ENCODE data around the gene OSBP2. TPM values are rescaled to one million over a fixed set of nuclear protein-coding genes. Genes with fewer than 3 reads are reported as not detected.
A peak's percentile ranks its signal among the peaks of the same experiment; 100 is the strongest.

The OSBP2 gene
- total RNA-seq, 2 donors from 2014 or later: 2.9 to 5.1 TPM

GRCh38 chr22:30892286-30892685 lies 197.6 kb downstream of the OSBP2 start:
- intact Hi-C loops (cut with DNase I, micrococcal nuclease): loop anchor here in 1 of 2 donors (10.0 kb wide), 1 partner anchor 127 kb away; no protein-coding TSS in a partner anchor
- ATAC-seq: no peak
- no peak for DNase-seq

GRCh38 chr22:30892731-30893221 lies 198.1 kb downstream of the OSBP2 start:
- no peak for DNase-seq
- intact Hi-C loops (cut with DNase I, micrococcal nuclease): loop anchor here in 1 of 2 donors (10.0 kb wide), 1 partner anchor 128 kb away; no protein-coding TSS in a partner anchor
- no peak for ATAC-seq

- intact Hi-C loops (cut with DNase I, micrococcal nuclease): loop anchor here in 1 of 2 donors (10.0 kb wide), 1 partner anchor 129 kb away; no protein-coding TSS in a partner anchor
- DNase-seq (no peak), ATAC-seq (no peak)
Observed at GRCh38 chr22:30893434-30894370, 199.0 kb downstream of the OSBP2 start.

GRCh38 chr22:30894371-30894740 lies 199.7 kb downstream of the OSBP2 start:
- no peak for DNase-seq
- intact Hi-C loops (cut with DNase I, micrococcal nuclease): loop anchor here in 1 of 2 donors (10.0 kb wide), 1 partner anchor 130 kb away; no protein-coding TSS in a partner anchor
- no peak for ATAC-seq

- no peak for ATAC-seq
- intact Hi-C loops (cut with DNase I, micrococcal nuclease): no loop called here
- DNase-seq: no peak
Observed at GRCh38 chr22:30902496-30903357, 208.1 kb downstream of the OSBP2 start.

GRCh38 chr22:30903876-30904460 lies 209.3 kb downstream of the OSBP2 start:
- ATAC-seq: no peak
- intact Hi-C loops (cut with DNase I, micrococcal nuclease): no loop called here
- DNase-seq: no peak

GRCh38 chr22:30905696-30906341 lies 211.1 kb downstream of the OSBP2 start:
- ATAC-seq: no peak
- intact Hi-C loops (cut with DNase I, micrococcal nuclease): no loop called here

GRCh38 chr22:30906411-30906810 lies 211.7 kb downstream of the OSBP2 start:
- DNase-seq (no peak), ATAC-seq (no peak)
- intact Hi-C loops (cut with DNase I, micrococcal nuclease): no loop called here

More at GRCh38 chr22:30905696-30906341, 211.1 kb downstream of the OSBP2 start:
- no peak for DNase-seq

- no peak for DNase-seq
- no peak for ATAC-seq
- intact Hi-C loops (cut with DNase I, micrococcal nuclease): no loop called here
Observed at GRCh38 chr22:30906946-30907345, 212.3 kb downstream of the OSBP2 start.

GRCh38 chr22:30908051-30908461 lies 213.4 kb downstream of the OSBP2 start:
- intact Hi-C loops (cut with DNase I, micrococcal nuclease): no loop called here
- DNase-seq (no peak), ATAC-seq (no peak)

GRCh38 chr22:30909306-30909705 lies 214.6 kb downstream of the OSBP2 start:
- no peak for ATAC-seq
- DNase-seq: no peak
- intact Hi-C loops (cut with DNase I, micrococcal nuclease): no loop called here

GRCh38 chr22:30910358-30910757 lies 215.7 kb downstream of the OSBP2 start:
- DNase-seq (no peak), ATAC-seq (no peak)
- intact Hi-C loops (cut with DNase I, micrococcal nuclease): loop anchor here (10.0 kb wide), 2 partner anchors 146 to 276 kb away; partner anchors contain the start of gene SLC35E4 (in 1 of the 2)

- intact Hi-C loops (cut with DNase I, micrococcal nuclease): loop anchor here (10.0 kb wide), 2 partner anchors 154 to 284 kb away; partner anchors contain the start of gene SLC35E4 (in 1 of the 2)
- ATAC-seq (no peak), DNase-seq (no peak)
Observed at GRCh38 chr22:30918761-30919160, 224.1 kb downstream of the OSBP2 start.

- intact Hi-C loops (cut with DNase I, micrococcal nuclease): loop anchor here (10.0 kb wide), 2 partner anchors 155 to 285 kb away; partner anchors contain the start of gene SLC35E4 (in 1 of the 2)
- ATAC-seq (no peak), DNase-seq (no peak)
Observed at GRCh38 chr22:30919973-30920372, 225.3 kb downstream of the OSBP2 start.

- ATAC-seq: peak; percentile 64
- intact Hi-C loops (cut with DNase I, micrococcal nuclease): no loop called here
- DNase-seq: peak; percentile 50 to 86
Observed at GRCh38 chr22:30920407-30920806, 225.7 kb downstream of the OSBP2 start.

GRCh38 chr22:30921108-30921507 lies 226.4 kb downstream of the OSBP2 start:
- intact Hi-C loops (cut with DNase I, micrococcal nuclease): no loop called here
- DNase-seq (no peak), ATAC-seq (no peak)

GRCh38 chr22:30922151-30922611 lies 227.5 kb downstream of the OSBP2 start:
- intact Hi-C loops (cut with DNase I, micrococcal nuclease): no loop called here
- peak; percentile 68 for ATAC-seq

More at GRCh38 chr22:30922151-30922611, 227.5 kb downstream of the OSBP2 start:
- DNase-seq: peak; percentile 63 to 72

Measured in left colon (tissue), 2 donors.